NCI-H2196 treated with DMSO at 0.1 percent for 48 hours (cell line): ENCODE results near the gene TSHZ2.
A peak's percentile ranks its signal among the peaks of the same experiment; 100 is the strongest.

Experiments
- DNase-seq: peaks from one replicate; lab custom pipeline; 2025; ENCODE audit not compliant: unreplicated experiment; lab: John Stamatoyannopoulos, UW

The TSHZ2 gene

GRCh38 chr20:53190225-53190624, 218.1 kb downstream of the TSHZ2 start:
- no peak for DNase-seq

- DNase-seq: no peak
Observed at GRCh38 chr20:53191957-53192356, 219.8 kb downstream of the TSHZ2 start.

GRCh38 chr20:53194306-53195290, 222.4 kb downstream of the TSHZ2 start:
- no peak for DNase-seq

DNA sequence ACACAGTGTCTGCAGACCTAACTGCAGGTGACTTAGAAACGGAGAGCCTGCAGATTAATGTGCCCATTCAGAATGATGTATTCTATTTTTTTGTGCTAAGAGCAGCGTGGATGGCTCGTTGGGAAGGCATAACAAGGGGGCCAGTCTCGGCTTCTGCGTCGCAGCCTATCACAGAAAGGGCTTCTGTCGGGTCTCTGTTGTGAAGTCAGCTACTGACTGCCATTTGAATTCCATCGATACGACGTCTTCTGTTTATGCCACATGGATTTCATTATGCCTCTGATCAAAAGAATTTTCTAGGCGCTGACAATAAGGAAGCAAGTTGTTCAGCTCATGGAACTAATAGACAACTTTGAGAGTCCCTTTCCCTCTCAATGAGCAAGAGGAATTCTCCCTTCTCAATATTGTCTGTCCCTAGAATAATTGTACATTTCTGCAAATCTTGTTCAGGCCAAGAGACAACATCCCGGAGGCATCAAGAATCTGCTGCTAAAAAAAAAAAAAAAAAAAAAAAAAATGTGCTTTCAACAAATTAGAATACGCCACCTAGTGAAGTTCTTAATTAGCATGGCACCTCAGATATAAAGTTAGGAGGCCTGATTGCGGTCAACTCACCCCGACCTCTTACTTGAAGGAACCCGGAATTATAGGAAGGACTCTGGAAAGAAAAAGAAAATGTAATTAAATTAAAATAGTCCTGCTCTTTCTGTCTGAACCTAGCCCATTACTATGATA, 223.9 kb downstream of the TSHZ2 start:
- DNase-seq: no peak

DNA sequence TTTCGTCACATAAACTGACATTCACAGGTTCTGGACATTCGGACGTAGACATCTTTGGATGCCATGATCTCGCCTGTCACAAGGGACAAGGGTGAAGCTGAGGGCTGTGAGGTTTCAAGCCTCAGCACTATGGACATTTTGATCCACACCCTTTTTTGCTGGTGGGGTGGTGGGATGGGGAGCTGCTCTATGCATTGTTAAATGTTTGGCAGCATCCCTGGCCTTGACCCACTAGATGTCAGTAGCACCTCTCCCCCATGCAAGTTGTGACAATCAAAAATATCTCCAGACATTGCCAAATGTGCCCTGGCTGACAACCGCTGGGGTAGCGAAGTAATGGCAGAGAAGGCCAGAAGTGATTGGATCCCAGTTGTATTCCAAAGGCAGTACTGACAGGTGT, 229.4 kb downstream of the TSHZ2 start:
- DNase-seq: no peak

GRCh38 chr20:53202777-53203176, 230.6 kb downstream of the TSHZ2 start:
- DNase-seq: peak; percentile 12

GRCh38 chr20:53205046-53205445, 232.9 kb downstream of the TSHZ2 start:
- no peak for DNase-seq

- no peak for DNase-seq
Observed at GRCh38 chr20:53208110-53208832, 236.1 kb downstream of the TSHZ2 start.

DNA sequence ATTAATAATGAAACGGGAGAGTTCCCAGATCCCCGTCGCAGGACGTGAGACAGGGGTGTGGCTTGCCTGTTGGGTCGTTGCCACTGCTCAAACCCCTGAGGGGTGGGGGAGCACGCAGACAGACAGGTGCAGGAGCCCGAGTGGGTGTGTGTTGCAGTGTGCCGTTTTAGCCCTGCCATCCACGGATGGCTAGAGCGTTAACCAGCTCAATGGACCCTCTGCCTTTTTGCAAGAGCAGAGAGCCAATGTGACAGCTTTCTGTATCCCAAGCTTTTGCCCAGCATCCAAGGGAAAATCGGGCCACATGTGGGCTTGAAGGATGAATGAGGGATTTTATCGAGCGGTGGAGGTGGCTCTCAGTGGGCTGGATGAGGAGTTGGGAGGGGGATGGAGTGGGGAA, 237.9 kb downstream of the TSHZ2 start:
- no peak for DNase-seq

GRCh38 chr20:53210931-53211330, 238.8 kb downstream of the TSHZ2 start:
- DNase-seq: no peak

- DNase-seq: no peak
Observed at GRCh38 chr20:53212018-53212417, 239.9 kb downstream of the TSHZ2 start.

DNA sequence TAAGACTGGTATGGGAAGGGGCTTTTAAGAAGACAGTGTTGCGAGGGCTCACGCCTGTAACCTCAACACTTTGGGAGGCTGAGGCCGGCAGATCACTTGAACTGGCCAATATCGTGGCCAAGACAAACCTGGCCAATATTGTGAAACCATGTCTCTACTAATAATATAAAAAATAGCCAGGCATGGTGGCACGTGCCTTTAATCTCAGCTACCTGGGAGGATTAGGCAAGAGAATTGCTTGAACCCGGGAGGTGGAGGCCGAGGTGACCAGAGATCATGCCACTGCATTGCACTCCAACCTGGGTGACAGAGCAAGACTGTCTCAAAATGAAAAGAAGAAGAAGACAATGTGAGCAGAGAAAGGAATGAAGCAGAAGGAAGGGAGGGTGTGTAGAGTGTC, 242.2 kb downstream of the TSHZ2 start:
- DNase-seq: no peak

DNA sequence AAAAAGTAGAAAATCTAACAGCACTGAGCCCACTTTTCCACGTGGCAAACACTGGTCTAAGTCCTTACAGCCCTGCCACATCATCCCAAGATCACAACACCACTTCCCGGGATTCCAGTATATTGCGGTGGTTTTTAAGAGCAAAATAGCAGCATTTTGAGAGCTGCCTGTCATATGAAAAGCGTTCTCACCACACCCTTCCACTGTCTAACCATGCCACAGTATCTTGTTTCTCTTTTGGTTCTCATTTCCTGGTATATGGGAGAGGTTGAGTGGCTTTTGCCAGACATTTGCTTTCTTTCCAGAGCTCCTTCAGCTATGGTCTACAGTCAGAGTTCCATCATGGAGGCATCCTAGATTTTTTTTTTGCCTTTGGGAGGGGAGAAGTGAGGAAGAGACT, 243.0 kb downstream of the TSHZ2 start:
- peak; percentile 9 for DNase-seq

- no peak for DNase-seq
Observed at GRCh38 chr20:53216478-53216855, 244.3 kb downstream of the TSHZ2 start.

DNA sequence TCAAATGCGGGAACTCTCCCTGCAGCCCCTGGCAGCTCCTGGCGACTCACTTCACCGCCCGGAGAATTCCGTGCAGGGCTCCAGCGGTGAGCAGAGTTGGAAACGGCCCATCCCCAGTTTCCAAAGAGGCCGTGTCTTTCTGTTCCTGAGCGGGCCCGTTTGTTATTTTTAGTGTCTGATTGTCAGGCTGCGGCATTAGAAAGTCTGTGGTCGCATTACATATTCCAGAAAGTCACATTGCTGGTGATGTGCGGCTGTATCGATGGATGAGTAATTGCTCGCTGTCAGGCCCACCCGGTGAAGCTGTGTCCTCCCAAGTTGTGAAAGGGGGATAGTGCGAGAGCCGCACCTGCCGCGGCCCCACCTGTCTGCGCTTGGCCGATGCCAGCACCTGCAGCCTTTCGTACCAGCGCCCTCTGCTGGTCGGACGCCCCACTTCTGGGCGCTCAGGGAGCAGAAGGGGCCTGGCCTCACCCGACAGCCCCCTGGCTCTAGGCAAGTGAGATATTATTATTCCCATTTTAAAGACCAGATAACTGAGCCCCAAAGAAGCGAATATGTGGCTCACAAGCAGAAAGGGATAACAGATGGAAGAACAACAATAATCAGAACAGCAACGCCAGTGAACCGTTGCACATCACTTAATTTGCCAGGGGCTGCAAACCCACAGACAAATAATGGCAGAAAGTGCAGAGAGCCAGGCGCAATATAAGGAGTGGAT, 244.9 kb downstream of the TSHZ2 start:
- peak; percentile 34 for DNase-seq

DNA sequence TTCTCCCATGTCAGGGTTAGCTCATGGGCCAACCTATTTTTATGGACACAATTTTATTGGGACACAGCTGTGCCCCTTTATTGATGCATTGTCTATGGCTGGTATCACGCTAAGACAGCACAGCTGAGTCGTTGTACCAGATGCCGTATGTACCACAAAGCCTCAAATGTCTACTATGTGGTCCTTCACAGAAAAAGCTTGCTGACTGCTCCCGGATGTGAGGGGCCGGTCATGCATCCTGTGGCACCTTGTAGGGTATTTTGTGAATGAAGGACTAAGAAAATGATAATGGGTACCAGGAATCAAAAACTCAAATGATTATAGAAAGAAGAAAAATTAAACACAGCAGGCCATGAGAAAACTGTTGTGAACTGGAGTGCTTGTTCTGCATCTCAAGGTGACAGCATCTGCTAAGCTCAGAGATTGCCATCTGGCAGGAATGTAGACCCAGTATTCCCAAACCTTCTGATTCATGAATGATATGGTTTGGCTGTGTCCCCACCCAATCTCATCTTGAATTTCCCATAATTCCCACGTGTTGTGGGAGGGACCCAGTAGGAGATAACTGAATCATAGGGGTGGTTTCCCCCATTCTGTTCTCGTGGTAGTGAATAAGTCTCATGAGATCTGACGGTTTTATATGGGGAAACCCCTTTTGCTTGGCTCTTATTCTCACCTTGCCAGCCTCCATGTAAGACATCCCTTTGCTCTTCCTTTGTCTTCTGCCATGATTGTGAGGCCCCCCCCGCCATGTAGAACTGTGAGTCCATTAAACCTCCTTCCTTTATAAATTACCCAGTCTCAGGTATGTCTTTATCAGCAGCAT, 248.5 kb downstream of the TSHZ2 start:
- DNase-seq: no peak

- DNase-seq: no peak
Observed at GRCh38 chr20:53221731-53222130, 249.6 kb downstream of the TSHZ2 start.

DNA sequence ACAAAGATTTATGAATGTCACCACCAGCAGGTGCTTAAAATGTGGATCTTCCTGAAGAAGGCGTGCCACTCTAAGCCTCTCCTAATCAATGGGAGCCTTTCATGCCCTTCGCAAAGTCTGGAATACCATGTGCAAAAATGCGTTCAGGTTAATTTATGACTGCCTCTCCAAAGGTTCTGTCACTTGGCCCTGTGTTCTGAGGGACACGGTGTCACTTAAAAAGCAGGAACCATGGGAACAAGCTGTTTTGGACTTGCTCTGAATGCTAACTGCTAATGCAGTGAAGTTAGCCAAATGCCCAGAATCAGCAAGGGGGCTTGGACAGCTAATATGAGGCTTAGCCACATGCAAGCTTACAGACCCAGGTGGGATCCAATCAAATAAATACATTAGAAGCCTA, 250.3 kb downstream of the TSHZ2 start:
- no peak for DNase-seq

DNA sequence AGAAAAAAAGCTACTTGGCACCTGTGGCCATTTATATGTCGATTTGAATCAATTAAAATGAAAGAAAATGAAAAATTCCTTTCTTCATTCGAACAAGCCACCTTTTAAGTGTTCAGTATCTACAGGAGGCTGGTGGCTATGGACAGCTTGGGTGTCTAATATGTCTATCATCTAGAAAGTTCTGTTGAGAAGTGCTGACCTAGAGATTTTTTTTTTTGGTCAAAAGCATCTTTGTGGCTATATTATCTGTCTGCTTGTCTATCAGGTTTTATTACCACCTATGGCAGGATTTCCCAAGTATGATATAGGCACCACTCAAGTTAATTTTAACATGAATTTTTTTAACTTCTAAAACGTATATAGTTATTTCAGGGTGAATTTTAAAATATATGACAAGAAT, 250.8 kb downstream of the TSHZ2 start:
- DNase-seq: no peak

DNA sequence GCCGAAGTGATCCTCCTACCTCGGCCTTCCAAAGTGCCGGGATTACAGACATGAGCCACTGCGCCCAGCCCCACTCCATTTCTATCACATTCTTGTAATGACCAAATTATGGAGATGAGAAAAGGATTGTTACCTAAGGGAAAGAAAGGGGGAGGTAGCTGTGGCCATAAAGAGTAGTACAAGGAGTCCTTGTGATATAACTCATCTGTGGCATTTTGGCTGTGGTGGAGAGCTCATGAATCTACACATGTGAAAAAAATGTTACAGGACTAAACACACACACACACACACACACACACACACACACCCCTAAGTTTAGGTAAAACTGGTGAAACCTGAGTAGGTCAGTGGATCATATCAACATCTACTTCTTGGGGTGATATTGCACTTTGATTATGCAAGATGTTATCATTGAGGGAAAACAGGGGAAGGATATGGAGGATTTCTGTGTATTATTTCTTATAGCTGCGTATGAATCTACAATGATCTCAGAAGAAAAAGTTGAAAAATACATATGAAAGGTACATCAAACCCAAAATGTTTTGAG, 251.5 kb downstream of the TSHZ2 start:
- DNase-seq: no peak
